GM23248 (cell line): Measurements from ENCODE around the gene TBRG4.

Experiments used
- EZH2 ChIP-seq: fragments of 200-600 bp; sonication (generic); IDR thresholded peaks from 2 replicates; pipeline ENCODE4 v1.6.1; 2018; ENCODE audit warnings: antibody characterized with exemption, mild to moderate bottlenecking; ENCODE audit not compliant: insufficient read depth, poor library complexity, severe bottlenecking
- EZH2phosphoT487 ChIP-seq: fragments of 200-600 bp; sonication (generic); IDR thresholded peaks from 2 replicates; pipeline ENCODE4 v1.6.1; 2018; ENCODE audit warnings: antibody characterized with exemption, moderate library complexity, mild to moderate bottlenecking, low read depth; ENCODE audit not compliant: insufficient read depth

DNA sequence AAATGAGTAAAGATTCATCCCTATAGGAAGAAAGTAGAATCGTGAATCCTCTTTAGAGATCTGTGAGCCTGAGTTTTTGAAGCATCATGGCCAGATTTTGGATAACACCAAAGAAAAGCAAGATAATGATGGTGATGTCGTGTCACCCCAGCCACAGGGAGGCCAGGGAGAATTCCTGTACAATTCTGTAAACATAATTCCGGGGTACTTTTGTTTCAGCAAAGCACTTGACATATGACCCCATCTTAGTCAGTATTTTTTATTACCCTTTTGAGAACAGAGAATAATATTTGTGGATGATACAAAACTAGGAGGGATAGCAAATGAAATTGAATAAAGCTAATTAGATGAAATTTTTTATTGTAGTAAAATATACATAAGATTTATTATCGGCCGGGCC lies 56.5 kb downstream of the TBRG4 start:
- TF ChIP-seq EZH2: no peak
- TF ChIP-seq EZH2phosphoT487: no peak
